GM18909 (cell line): Measurements from ENCODE around the gene FOXN1.
"Not testable (repeated sequence)": the region's sequence is repeated elsewhere in the genome, so short reads cannot be mapped to it uniquely, and the experiment has no call there.

Experiments
- ATAC-seq: cut with Tn5 transposase; IDR thresholded peaks from one replicate; pipeline ENCODE4 v1.9.1; 2021; ENCODE audit warnings: mild to moderate bottlenecking; ENCODE audit not compliant: unreplicated experiment, poor library complexity

The FOXN1 gene

GRCh38 chr17:28521311-28522085, 15.3 kb downstream of the FOXN1 start:
- ATAC-seq: no peak

GRCh38 chr17:28522281-28522680, 16.1 kb downstream of the FOXN1 start:
- ATAC-seq: not testable (repeated sequence)

GRCh38 chr17:28523186-28523585, 17.0 kb downstream of the FOXN1 start:
- ATAC-seq: no peak

GRCh38 chr17:28523876-28524275, 17.7 kb downstream of the FOXN1 start:
- no peak for ATAC-seq

- no peak for ATAC-seq
These were observed 18.6 kb downstream of the FOXN1 start for GRCh38 chr17:28524476-28525424.

GRCh38 chr17:28526381-28526780, 20.2 kb downstream of the FOXN1 start:
- no peak for ATAC-seq

GRCh38 chr17:28527181-28527681, 21.1 kb downstream of the FOXN1 start:
- ATAC-seq: no peak

GRCh38 chr17:28527859-28528258, 21.7 kb downstream of the FOXN1 start:
- no peak for ATAC-seq

GRCh38 chr17:28528327-28529012, 22.3 kb downstream of the FOXN1 start:
- ATAC-seq: no peak

- ATAC-seq: no peak
These were observed 22.9 kb downstream of the FOXN1 start for GRCh38 chr17:28529013-28529400.

GRCh38 chr17:28530250-28530649, 24.1 kb downstream of the FOXN1 start:
- ATAC-seq: no peak

GRCh38 chr17:28530926-28531325, 24.8 kb downstream of the FOXN1 start:
- no peak for ATAC-seq

GRCh38 chr17:28532050-28532960, 26.2 kb downstream of the FOXN1 start:
- no peak for ATAC-seq

GRCh38 chr17:28533091-28533807, 27.1 kb downstream of the FOXN1 start:
- no peak for ATAC-seq

- ATAC-seq: no peak
These were observed 28.7 kb downstream of the FOXN1 start for GRCh38 chr17:28534740-28535375.

GRCh38 chr17:28536532-28537218, 30.5 kb downstream of the FOXN1 start:
- no peak for ATAC-seq

GRCh38 chr17:28537219-28537610, 31.1 kb downstream of the FOXN1 start:
- ATAC-seq: no peak
